Dermis blood vessel endothelial cell (primary cell): ENCODE results near the gene FCGR1A. TPM values are rescaled to one million over a fixed set of nuclear protein-coding genes. Genes with fewer than 3 reads are reported as not detected.
"Not testable (repeated sequence)": the region's sequence is repeated elsewhere in the genome, so short reads cannot be mapped to it uniquely, and the experiment has no call there.

ENCODE experiments used
- DNase-seq: peaks from one replicate; pipeline ENCODE4 v3.0.0; 2010
- total RNA-seq: library from RNA; depleted of rRNA; stranded (reverse); fragments of >200 nt; gene quantifications from 2 replicates; pipeline ENCODE4 v1.2.3, GENCODE V29; 2014

The FCGR1A gene
- total RNA-seq, 1 donor from 2014 or later: not detected

DNA sequence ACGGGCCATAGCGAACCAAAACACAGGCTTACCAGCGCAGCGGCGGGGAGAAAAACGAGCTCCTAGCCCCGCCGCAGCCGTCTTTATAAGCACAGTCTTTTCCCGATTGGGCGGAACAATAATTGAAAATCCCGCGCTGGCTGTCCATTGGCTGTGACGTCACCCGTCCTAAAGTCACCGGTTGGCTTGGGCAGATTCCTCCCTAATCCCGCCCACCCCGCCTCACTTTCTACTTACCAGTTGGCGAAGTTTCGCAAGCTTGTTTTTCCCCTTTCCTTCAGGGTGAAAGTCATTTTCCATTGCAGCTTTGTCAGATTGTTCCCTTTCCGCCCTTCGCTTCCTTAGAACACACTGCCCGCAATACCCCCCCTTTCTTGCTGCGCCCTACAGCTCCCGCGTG is 58.7 kb downstream of the FCGR1A start:
- not testable (repeated sequence) for DNase-seq

Other genes with a start within 250 kb of the FCGR1A start
- not detected in 2 replicates for gene PPIAL4C, start 198.8 kb upstream of the FCGR1A start, total RNA-seq
- 10.1 and 12.8 TPM in 2 replicates for gene BOLA1, start 116.9 kb downstream of the FCGR1A start, total RNA-seq
- 3.9 and 6.7 TPM in 2 replicates for gene SV2A, start 135.2 kb downstream of the FCGR1A start, total RNA-seq
- 7.8 and 16.3 TPM in 2 replicates for gene SF3B4, start 145.1 kb downstream of the FCGR1A start, total RNA-seq
- gene MTMR11, start 154.2 kb downstream of the FCGR1A start, total RNA-seq: 0.47 and 1.5 TPM in 2 replicates
- 17.2 and 23.0 TPM in 2 replicates for gene OTUD7B, start 228.0 kb downstream of the FCGR1A start, total RNA-seq